T-helper 1 cell treated with Interleukin-12 subunit alpha and Interleukin-12 subunit beta and Interleukin-4 antibody, amounts not matched to agents 30 ng/mL and 1 ng/mL, for 36 hours (primary cell): ENCODE data around the gene GTF3C1. TPM values are rescaled to one million over a fixed set of nuclear protein-coding genes. Genes with fewer than 3 reads are reported as not detected.

Experiments used
- intact Hi-C: fragments of 100-400 bp; cut with micrococcal nuclease; formaldehyde crosslinking; loops from one replicate; pipeline ENCODE4 v1.15.1; 2024
- total RNA-seq: library from RNA; stranded (reverse); gene quantifications from 2 replicates; pipeline ENCODE4 v1.2.3, GENCODE V29; 2022

Gene GTF3C1
- total RNA-seq, 1 donor from 2014 or later = 58.5 TPM

DNA sequence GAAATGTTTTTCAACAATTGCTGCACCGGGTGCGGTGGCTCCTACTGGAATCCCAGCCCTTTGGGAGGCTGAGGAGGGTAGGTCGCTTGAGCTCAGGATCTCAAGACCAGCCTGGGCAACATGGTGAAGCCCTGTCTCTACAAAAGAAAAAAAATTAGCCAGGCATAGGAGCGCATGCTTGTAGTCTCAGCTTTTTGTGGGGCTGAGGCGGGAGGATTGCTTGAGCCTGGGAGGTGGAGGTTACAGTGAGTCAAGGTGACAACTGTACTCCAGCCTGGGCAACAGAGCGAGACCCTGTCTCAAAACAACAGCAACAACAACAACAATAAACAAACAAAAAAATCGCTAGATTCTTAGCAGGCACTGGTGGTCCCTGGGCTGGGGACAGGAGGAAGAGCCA is 119.2 kb downstream of the GTF3C1 start:
- intact Hi-C loops = no loop called here

DNA sequence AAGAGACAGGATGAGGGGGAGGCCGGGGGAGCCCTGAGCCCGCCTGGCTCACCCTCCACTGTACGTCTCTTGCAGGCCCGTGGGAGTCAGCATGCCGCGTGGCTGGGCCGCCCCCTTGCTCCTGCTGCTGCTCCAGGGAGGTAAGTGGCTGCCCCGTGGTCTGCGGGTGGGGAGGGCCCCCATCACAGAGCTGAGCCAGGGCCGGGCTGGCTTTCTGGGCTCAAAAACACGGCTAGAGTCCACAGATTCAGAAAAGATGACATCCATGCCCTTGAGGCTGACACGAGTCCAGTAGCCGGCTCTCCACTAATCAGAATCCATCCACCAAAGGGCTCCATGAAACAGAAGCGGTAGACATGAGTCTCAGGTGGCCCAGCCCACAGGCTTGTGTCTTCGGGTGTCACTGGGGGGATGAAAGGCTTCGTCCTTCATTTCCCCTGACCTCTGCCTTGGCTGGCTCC is 119.7 kb downstream of the GTF3C1 start:
- intact Hi-C loops = no loop called here

DNA sequence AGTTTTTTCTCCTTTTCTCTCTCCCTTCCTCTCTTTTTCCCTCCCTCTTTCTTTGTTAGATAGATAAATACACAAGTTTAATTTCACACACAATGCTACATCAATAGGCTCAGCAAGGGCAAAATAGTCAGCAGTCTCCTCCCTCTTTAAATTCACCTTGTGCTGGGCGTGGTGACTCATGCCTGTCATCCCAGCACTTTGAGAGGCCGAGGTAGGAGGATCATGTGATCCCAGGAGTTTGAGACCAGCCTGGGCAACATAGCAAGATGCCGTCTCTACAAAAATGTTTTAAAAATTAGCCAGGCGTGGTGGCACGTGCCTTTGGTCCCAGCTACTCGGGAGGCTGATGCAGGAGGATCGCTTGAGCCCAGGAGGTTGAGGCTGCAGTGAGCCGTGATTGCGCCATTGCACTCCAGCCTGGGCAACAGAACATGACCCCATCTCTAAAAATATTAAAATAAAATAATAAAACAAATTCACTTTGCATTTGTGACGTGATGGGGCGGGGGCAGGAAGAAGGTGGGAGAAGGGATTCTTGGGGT is 120.3 kb downstream of the GTF3C1 start:
- intact Hi-C loops = no loop called here

- intact Hi-C loops = no loop called here
Measured at GRCh38 chr16:27428026-27428785, 121.5 kb downstream of the GTF3C1 start.

- intact Hi-C loops = loop anchor here (2.0 kb wide), 2 partner anchors 49 to 61 kb away; no protein-coding TSS in a partner anchor
Measured at GRCh38 chr16:27427538-27427937, 122.2 kb downstream of the GTF3C1 start.

DNA sequence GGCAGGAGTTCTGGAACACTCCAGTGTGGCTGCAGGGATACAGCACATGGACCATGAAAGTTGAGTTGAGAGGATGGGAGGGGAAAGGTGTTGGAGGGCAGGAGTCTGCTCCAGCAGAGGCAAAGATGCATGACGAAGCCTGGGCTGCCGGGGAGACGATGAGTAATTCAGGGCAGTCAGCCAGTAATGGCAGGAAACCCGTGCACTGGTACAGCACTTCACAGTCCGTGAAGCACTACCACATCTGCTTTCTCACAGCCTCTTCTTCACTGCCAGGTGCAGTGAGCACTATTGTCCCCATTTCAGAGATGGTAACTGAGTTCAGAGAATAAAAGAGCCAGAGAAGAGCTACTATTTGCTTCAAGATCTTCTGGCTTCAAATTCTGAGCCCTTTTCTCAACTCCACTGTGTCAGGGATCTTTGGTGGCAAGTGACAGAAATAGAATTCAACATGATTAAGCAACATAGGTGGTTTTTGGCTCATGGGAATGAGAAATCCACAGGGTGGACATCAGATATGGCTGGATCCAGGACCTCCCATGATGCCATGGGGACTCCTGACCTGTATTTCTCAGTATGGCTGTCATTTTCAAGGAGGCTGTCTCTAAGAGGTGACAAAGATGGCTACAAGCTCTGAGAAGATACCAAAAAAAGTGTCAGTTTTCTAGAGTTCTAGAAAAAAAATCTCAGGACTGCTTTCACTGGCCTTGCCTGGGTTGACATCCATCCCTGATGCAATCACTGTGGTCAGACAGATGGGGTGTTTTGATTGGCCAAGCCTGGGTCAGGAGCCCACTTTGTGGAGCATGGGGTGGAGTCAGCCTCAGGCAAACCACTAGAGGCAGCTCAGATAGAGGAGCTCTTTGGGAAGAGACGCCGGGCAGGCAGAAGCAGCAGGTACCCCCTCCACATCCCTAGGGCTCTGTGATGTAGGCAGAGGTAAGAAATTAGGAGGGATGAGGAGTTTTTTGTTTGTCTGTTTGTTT is 123.0 kb downstream of the GTF3C1 start:
- intact Hi-C loops = loop anchor here (1.0 to 2.0 kb wide), 5 partner anchors 20 to 60 kb away; partner anchors contain the start of gene IL21R

DNA sequence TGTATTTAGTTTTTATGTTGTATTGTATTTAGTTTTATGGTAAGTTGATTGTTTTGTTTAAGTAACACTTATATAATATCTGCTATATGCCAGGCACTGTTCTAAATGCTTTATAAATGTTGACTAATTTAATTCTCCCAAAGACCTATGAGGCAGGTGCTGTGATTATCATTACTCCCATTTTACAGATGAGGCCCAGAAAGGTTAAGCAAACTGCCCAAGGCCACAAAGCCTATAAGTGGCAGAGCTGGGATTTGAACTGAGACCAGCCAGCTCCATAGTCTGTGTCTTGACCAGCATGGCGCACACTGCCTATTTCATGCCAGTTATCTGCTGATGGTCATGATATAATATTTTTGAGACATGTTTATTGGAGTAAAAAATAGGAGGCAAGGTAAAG is 123.8 kb downstream of the GTF3C1 start:
- intact Hi-C loops = loop anchor here (1.0 to 2.0 kb wide), 5 partner anchors 20 to 59 kb away; partner anchors contain the start of gene IL21R

- intact Hi-C loops = no loop called here
Measured at GRCh38 chr16:27424772-27425498, 124.8 kb downstream of the GTF3C1 start.

DNA sequence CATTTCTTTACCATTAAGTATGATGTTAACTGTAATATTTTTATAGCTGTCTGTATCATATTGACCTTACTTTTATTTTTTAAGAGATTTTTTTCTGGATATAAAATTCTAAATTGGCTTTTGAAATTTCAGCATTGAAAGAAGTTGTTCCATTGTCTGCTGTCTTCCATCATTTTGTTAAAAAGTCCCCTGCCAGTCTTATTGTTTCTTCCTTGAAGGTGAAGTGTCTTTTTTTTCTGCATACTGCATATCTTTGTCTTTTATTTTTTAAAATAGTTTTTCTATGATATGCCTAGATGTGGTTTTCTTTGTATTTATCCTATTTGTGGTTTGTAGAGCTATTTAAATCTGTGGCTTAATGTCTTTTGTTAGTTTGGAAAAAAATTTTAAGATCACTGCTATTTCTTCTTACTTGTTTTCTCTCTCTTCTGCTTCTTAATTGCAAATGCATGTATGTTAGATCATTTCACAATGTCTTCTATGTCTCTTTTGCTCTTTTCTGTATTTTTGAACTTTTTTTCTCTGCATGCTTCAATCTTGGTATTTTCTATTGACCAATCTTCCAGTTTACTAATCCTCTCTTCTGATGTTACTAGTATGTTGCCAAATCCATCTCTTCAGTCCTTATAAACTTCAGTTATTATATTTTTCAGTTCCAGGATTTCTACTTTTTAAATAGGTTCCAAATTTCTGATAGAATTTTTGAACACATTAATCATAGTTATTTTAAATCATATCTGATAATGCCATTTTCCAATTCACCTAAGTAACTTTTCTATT is 127.6 kb downstream of the GTF3C1 start:
- intact Hi-C loops = loop anchor here (1.0 kb wide), 1 partner anchor 9 kb away; no protein-coding TSS in a partner anchor

- intact Hi-C loops = no loop called here
Measured at GRCh38 chr16:27417047-27417671, 132.6 kb downstream of the GTF3C1 start.

DNA sequence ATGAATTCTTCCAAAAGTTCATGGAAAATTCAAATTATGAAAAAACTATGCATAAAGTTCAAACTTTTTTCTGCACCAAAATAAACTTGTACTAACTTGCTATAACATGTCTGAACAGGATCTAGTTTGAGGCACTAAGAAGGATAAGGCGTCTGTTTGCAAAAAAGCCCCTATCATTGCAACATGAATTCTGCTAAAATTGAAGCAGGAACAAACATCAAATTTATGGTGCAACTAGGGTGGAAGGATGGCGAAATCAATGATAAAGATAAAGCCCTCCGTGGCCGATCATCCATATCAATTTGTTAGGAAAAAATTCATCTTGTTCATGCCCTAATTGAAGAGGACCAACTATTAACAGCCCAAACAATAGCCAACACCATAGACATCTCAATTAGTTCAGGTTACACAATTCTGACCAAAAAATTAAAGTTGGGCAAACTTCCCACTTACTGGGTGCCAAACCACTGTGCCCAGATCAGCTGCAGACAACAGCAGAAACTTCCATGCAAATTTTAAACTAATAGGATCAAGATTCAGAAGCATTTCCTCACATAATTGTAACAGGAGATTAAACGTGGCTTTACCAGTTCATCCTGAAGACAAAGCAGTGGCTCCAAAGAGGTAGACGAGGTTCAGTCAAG is 134.8 kb downstream of the GTF3C1 start:
- intact Hi-C loops = no loop called here

DNA sequence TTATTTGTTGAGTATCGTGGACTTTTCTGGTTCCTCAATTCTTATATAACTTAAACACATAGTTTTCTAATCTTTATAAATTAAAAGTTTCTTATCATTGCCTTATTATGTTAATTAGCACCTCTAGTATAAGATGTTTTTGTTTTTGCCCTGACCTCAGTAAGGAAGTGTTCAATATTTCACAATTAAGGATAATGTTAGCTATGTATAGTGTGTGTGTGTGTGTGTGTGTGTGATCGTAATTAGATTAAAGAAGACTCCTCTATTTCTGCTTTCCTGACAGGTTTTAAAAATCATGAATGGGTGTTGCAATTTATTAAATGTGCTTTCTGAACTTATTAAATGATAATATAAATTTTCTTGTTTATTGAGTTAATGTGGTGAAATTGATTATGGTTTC is 135.8 kb downstream of the GTF3C1 start:
- intact Hi-C loops = loop anchor here (1.0 kb wide), 1 partner anchor 8 kb away; no protein-coding TSS in a partner anchor

DNA sequence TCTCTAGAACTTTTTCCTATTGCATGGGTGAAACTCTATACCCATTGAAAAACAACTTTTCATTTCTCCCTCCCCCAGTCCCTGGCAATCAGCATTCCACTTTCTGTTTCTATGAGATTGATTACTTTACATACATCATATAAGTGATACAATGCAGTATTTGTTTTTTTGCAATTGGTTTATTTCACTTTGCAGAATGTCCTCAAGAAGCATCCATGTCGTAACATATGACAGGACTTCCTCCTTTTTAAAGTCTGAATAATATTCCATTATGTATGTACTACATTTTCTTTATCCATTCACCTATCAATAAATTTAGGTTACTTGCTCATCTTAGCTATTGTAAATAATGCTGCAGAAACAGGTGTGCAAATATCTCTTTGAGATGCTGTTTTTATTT is 139.0 kb downstream of the GTF3C1 start:
- intact Hi-C loops = no loop called here

Other genes with a start within 250 kb of the GTF3C1 start
- 472 and 474 TPM in 2 replicates for gene IL4R, start 235.9 kb downstream of the GTF3C1 start, total RNA-seq
- gene IL21R, start 147.7 kb downstream of the GTF3C1 start, total RNA-seq = 72.3 and 73.2 TPM in 2 replicates
- 16.1 and 17.2 TPM in 2 replicates for gene KATNIP, start 231 bp upstream of the GTF3C1 start, total RNA-seq